H4 (cell line): Measurements from ENCODE around the gene SEPTIN1. TPM values are rescaled to one million over a fixed set of nuclear protein-coding genes. Genes with fewer than 3 reads are reported as not detected.
A peak's percentile ranks its signal among the peaks of the same experiment; 100 is the strongest.
"Not testable (repeated sequence)": the region's sequence is repeated elsewhere in the genome, so short reads cannot be mapped to it uniquely, and the experiment has no call there.

Source experiments
- DNase-seq: peaks from one replicate; pipeline ENCODE4 v3.0.0-alpha.2; 2015; ENCODE audit warnings: low spot score
- total RNA-seq: library from RNA; depleted of rRNA; stranded (reverse); fragments of >200 nt; shearing (Covaris generic); gene quantifications from 2 replicates; pipeline ENCODE4 v1.2.3, GENCODE V29; 2014; rRNA removed

The SEPTIN1 gene
- total RNA-seq, 1 experiment from 2014 or later = not detected

DNA sequence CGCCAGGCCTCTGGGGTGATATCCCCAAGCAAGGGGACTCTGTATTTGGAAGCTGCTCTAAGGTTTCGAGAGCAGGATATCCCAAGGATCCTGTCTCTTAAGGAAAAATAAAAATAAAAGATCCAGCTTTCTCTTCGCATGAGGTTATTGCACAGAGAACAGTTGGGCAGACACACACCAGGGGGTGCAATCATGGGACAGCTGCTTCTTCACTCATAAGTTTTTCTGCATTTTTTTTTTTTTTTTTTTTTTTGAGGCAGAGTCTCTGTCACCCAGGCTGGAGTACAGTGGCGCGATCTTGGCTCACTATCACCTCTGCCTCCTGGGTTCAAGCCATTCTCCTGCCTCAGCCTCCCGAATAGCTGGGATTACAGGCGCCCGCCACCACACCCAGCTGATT, 40.4 kb downstream of the SEPTIN1 start:
- DNase-seq = not testable (repeated sequence)

DNA sequence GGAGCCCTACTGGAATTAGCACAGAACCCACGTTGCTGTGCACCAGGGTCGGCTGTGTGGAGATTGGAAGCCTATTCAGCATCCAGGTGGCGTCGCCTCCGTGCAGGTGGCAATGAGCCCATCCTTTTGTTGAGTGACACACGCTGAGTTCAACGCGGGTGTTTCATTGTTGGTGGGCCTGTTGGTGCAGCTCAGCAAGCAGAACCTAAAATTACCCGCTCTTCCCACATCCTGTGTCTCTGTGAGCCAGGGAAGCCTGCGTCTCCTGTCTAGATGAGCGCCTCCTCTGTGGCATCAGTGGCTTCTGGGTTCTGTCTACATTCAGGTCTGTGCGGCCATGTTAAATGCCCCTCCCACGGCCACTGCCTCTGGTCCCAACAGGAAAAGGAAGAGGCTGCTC, 41.7 kb downstream of the SEPTIN1 start:
- DNase-seq = no peak

DNA sequence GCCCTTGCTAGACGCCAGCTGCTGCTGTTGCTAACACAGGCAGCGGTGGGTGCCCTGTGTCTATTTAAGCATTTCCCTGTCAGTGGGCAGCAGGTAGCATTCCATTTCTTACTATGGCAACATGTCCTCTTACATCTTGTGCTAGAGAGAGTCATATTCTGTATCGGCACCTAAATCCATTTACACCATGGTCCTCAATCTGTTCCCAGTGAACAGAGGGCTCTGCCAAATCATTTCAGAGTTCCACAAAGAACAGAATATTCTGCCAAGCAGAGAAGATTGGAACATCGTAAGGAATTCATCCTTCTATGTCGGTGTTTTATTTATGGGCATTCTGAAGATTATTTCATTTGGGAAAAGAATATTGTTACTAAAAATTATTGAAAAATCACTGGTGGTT, 43.6 kb downstream of the SEPTIN1 start:
- not testable (repeated sequence) for DNase-seq

DNA sequence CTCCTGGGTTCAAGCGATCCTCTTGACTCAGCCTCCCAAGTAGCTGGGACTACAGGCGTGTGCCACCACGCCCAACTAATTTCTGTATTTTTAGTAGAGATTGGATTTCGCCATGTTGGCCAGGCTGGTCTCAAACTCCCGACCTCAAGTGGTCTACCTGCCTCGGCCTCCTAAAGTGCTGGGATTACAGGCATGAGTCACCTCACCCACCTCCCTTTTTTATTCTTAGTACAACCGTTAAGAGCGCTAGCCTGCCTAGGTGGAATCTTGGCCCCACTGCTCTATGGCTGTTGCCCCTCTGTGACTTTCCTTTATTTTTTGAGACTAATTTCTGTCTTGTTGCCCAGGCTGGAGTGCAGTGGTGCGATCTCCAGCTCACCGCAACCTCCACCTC, 44.4 kb downstream of the SEPTIN1 start:
- not testable (repeated sequence) for DNase-seq

DNA sequence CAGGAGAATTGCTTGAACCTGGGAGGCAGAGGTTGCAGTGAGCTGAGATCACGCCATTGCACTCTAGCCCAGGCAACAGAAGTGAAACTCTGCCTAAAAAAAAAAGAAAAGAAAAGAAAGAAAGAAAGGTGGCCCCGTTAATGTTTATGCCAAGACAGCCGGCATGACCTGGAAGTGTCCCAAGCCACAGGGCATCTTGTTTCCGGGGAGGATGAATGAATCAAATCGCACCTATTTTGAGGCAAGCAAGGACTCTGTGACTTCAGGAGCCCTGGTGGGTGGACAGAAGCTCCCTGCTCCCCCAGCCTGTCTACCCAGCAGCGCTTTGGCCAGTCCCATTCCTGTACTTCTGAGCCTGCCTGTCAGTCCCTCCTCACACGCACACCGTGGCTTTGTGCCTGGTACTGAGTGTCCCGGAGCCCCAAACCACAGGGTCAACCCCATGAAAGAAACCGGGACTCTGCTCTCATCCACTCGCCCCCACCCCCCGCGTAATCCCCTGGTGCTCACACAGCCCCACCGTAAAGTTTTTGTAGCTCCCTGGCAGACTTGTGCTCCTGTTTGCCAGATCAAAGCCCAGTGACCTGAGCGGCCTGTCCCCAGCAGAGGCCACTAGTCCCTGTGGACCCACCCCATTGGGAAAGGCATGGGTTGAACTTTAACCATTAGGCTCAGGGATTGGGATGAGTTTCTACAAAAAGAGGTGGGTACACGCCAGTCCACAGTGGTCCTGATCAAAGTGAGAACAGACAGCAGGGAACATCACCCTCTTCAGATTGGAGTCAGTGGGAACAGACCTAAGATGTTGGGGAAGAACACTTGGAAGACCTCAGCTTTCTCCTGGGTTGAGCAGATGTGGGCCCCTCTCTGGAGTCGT, 46.5 kb downstream of the SEPTIN1 start:
- DNase-seq = peak; percentile 50

DNA sequence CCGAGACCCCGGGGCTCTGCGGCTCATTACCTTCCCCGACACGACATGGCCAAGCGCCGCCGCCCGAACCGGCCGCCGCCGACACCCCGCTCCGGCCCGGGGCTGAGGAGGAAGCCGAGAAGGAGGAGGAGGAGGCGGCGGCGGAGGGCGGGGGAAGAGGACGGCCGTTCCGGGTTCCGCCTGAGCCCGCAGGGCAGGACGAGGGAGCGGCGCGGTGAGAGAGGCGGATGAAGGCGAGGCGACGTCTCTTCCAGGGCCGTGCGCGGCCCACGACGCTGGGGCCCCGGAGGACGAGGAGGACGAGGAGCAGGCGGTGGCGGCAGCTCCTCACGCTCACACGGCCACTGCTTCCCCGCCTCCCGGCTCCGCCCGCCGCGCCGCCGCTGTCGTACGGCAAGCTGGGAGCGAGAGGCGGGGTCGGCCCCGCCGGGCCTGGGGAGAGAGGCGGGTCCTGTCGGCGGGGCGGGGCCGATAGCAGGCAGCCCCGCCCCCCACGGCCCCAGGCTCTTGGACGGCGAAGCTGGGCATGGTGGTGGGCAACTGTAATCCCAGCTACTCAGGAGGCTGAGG, 47.2 kb downstream of the SEPTIN1 start:
- not testable (repeated sequence) for DNase-seq

DNA sequence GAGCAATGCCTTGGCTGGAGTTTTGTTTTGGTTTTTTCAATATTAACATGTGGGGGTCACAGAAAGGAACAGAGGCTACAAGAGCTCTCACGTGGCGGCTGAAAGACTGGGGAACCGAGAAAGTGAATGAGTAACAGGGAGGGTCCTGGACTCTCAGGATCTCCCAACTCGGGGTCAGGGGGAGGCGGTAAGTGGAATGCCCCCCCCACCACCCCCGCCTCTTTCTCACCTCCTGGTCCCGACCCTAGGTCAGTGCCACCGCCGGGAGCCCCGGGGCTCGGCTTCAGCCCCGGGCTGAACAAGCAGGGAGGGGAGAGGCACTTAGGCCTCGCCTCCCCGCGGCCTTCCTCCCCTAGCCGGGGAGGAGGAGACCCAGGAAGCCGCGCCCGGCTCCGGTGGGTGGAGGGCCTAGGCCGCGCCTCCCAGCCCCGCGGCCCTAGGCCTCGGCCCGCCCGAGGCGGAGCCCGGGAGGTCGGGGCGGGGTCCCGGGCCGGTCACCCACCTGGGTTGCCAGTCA, 47.8 kb downstream of the SEPTIN1 start:
- DNase-seq = not testable (repeated sequence)

Other genes with a start within 250 kb of the SEPTIN1 start
- gene CORO1A, start 199.0 kb downstream of the SEPTIN1 start, total RNA-seq = 7.3 and 7.9 TPM in 2 replicates
- gene BOLA2B, start 188.9 kb downstream of the SEPTIN1 start, total RNA-seq = 177 and 278 TPM in 2 replicates
- 24.7 and 61.0 TPM in 2 replicates for gene SLX1A, start 188.7 kb downstream of the SEPTIN1 start, total RNA-seq
- gene SULT1A3, start 183.3 kb downstream of the SEPTIN1 start, total RNA-seq = 2.3 and 4.0 TPM in 2 replicates
- 0.43 and 0.46 TPM in 2 replicates for gene NPIPB13, start 134.1 kb downstream of the SEPTIN1 start, total RNA-seq
- gene CD2BP2, start 27.3 kb downstream of the SEPTIN1 start, total RNA-seq = 42.7 and 53.6 TPM in 2 replicates
- gene TBC1D10B, start 12.1 kb downstream of the SEPTIN1 start, total RNA-seq = 10.4 and 15.9 TPM in 2 replicates
- gene MYL11, start 7.8 kb downstream of the SEPTIN1 start, total RNA-seq = not detected in 2 replicates
- gene ZNF48, start 12.9 kb upstream of the SEPTIN1 start, total RNA-seq = 4.1 and 7.4 TPM in 2 replicates
- gene ZNF771, start 25.0 kb upstream of the SEPTIN1 start, total RNA-seq = 12.0 and 24.3 TPM in 2 replicates
- 11.0 and 28.9 TPM in 2 replicates for gene DCTPP1, start 47.5 kb upstream of the SEPTIN1 start, total RNA-seq
- 7.3 and 8.9 TPM in 2 replicates for gene SEPHS2, start 63.3 kb upstream of the SEPTIN1 start, total RNA-seq
- gene ITGAL, start 90.2 kb upstream of the SEPTIN1 start, total RNA-seq = not detected in 2 replicates
- 22.7 and 29.2 TPM in 2 replicates for gene ZNF768, start 144.0 kb upstream of the SEPTIN1 start, total RNA-seq
- gene ZNF747, start 152.3 kb upstream of the SEPTIN1 start, total RNA-seq = 1.5 and 2.6 TPM in 2 replicates
- gene ZNF764, start 175.8 kb upstream of the SEPTIN1 start, total RNA-seq = 3.2 and 5.2 TPM in 2 replicates
- 3.1 and 6.0 TPM in 2 replicates for gene ZNF688, start 189.2 kb upstream of the SEPTIN1 start, total RNA-seq
- 1.3 and 3.1 TPM in 2 replicates for gene ZNF785, start 203.1 kb upstream of the SEPTIN1 start, total RNA-seq
- 9.6 TPM in 2 replicates for gene ZNF689, start 227.8 kb upstream of the SEPTIN1 start, total RNA-seq